SK-N-SH (cell line): Measurements from ENCODE around the gene KRT17. TPM values are rescaled to one million over a fixed set of nuclear protein-coding genes. Genes with fewer than 3 reads are reported as not detected.

Experiments
- CTCF ChIA-PET: fragments of 300-600, 350-600 bp; formaldehyde crosslinking; extraction: SDS; loops from one replicate; lab custom pipeline; 2021; lab: Yijun Ruan, JAX
- POLR2A ChIA-PET: fragments of 350-600 bp; sonication (Branson Sonifier 250); formaldehyde crosslinking; extraction: SDS; loops from one replicate; lab custom pipeline; 2020; ENCODE audit warnings: antibody characterized with exemption, inconsistent platforms; lab: Yijun Ruan, JAX
- DNase-seq: peaks from one replicate; pipeline ENCODE4 v3.0.0; 2012
- H2AFZ ChIP-seq: fragments of 200-600 bp; sonication (generic); 2 replicates; pipeline ENCODE4 v1.8.1; 2016; ENCODE audit warnings: antibody characterized with exemption, mild to moderate bottlenecking, low read depth
- H3F3A ChIP-seq: fragments of 200-600 bp; sonication (generic); replicated peaks from 2 replicates; pipeline ENCODE3; 2016; ENCODE audit warnings: antibody characterized with exemption, mild to moderate bottlenecking; ENCODE audit not compliant: insufficient read depth
- H3K27ac ChIP-seq, 2 experiments: fragments of 200-500 bp in 1 of 2; fragments of 200-600 bp in 1 of 2; sonication (Bioruptor generic) in 1 of 2; sonication (generic), shearing (Covaris generic) in 1 of 2; 2 replicates each; pipeline versions ENCODE4 v1.5.1 to v1.6.1; 2014 to 2016; ENCODE audit warnings: low read depth in 2 of 2, inconsistent platforms in 1 of 2, low read length in 1 of 2, mild to moderate bottlenecking in 1 of 2, mixed read lengths in 1 of 2
- H3K27me3 ChIP-seq: fragments of 200-600 bp; sonication (generic), shearing (Covaris generic); 2 replicates; pipeline ENCODE4 v1.6.1; 2016; ENCODE audit warnings: mixed run types; ENCODE audit not compliant: insufficient read depth
- H3K36me3 ChIP-seq, 2 experiments: fragments of 200-500 bp in 1 of 2; fragments of 200-600 bp in 1 of 2; sonication (Bioruptor generic) in 1 of 2; sonication (generic) in 1 of 2; replicated peaks in 1 of 2; 2 replicates each; pipeline versions ENCODE3 to v1.5.1; 2014 to 2016; ENCODE audit warnings: low read length in 1 of 2, mild to moderate bottlenecking in 1 of 2; ENCODE audit not compliant: insufficient read depth in 2 of 2, control insufficient read depth in 1 of 2
- H3K4me1 ChIP-seq, 2 experiments: fragments of 200-500 bp in 1 of 2; fragments of 200-600 bp in 1 of 2; sonication (Bioruptor generic) in 1 of 2; sonication (generic), shearing (Covaris generic) in 1 of 2; 2 replicates each; pipeline versions ENCODE4 v1.5.1 to v1.6.1; 2014 to 2016; ENCODE audit warnings: low read depth in 1 of 2, low read length in 1 of 2, mixed run types in 1 of 2; ENCODE audit not compliant: insufficient read depth in 2 of 2, control insufficient read depth in 1 of 2
- H3K4me2 ChIP-seq: fragments of 200-600 bp; sonication (generic), shearing (Covaris generic); 2 replicates; pipeline ENCODE4 v1.6.1; 2017; ENCODE audit warnings: mixed run types
- H3K4me3 ChIP-seq, 2 experiments: fragments of 200-500 bp in 1 of 2; fragments of 200-600 bp in 1 of 2; sonication (Bioruptor generic) in 1 of 2; sonication (generic), shearing (Covaris generic) in 1 of 2; 2 replicates each; pipeline versions ENCODE4 v1.5.1 to v1.8.1; 2014 to 2016; ENCODE audit warnings: low read depth in 2 of 2, inconsistent platforms in 1 of 2, low read length in 1 of 2, mild to moderate bottlenecking in 1 of 2, mixed read lengths in 1 of 2, moderate library complexity in 1 of 2
- H3K79me2 ChIP-seq: fragments of 200-600 bp; sonication (generic); 2 replicates; pipeline ENCODE4 v1.8.1; 2017; ENCODE audit warnings: mild to moderate bottlenecking; ENCODE audit not compliant: insufficient read depth
- H3K9ac ChIP-seq: fragments of 200-600 bp; sonication (generic); 2 replicates; pipeline ENCODE4 v1.6.1; 2017; ENCODE audit warnings: mixed run types
- H3K9me2 ChIP-seq: fragments of 200-600 bp; sonication (generic); 2 replicates; pipeline ENCODE4 v1.6.1; 2017; ENCODE audit warnings: mixed run types
- H3K9me3 ChIP-seq: fragments of 200-600 bp; sonication (generic); 2 replicates; pipeline ENCODE4 v1.6.1; 2017; ENCODE audit warnings: mixed run types, mild to moderate bottlenecking, moderate library complexity
- H4K20me1 ChIP-seq: fragments of 200-600 bp; sonication (generic); 2 replicates; pipeline ENCODE4 v1.6.1; 2017; ENCODE audit warnings: mild to moderate bottlenecking, mixed run types; ENCODE audit not compliant: insufficient read depth
- EP300 ChIP-seq, 2 experiments: IDR thresholded peaks; 2 replicates each; pipeline versions ENCODE4 v1.4.0 to v1.6.1; 2012; ENCODE audit warnings: borderline replicate concordance in 1 of 2, low read depth in 1 of 2, low read length in 1 of 2
- FOXM1 ChIP-seq: IDR thresholded peaks from 2 replicates; pipeline ENCODE4 v1.4.0; 2012; ENCODE audit warnings: low read depth, mild to moderate bottlenecking
- MEF2A ChIP-seq: IDR thresholded peaks from 2 replicates; pipeline ENCODE4 v1.4.0; 2012; ENCODE audit warnings: low read depth, borderline replicate concordance
- NFIC ChIP-seq: IDR thresholded peaks from 2 replicates; pipeline ENCODE4 v1.4.0; 2012; ENCODE audit warnings: borderline replicate concordance
- NRF1 ChIP-seq: IDR thresholded peaks from 2 replicates; pipeline ENCODE4 v1.6.1; 2012; ENCODE audit warnings: low read depth, mild to moderate bottlenecking, low read length
- RCOR1 ChIP-seq: fragments of 150-350 bp; IDR thresholded peaks from 2 replicates; pipeline ENCODE4 v1.6.1; 2017; ENCODE audit warnings: antibody characterized with exemption, low read length
- RFX5 ChIP-seq: IDR thresholded peaks from 2 replicates; pipeline ENCODE4 v1.6.1; 2012; ENCODE audit warnings: mild to moderate bottlenecking, improper control_type of control experiment, low read length
- RXRA ChIP-seq: IDR thresholded peaks from 2 replicates; pipeline ENCODE4 v1.4.0; 2012; ENCODE audit warnings: low read depth, mild to moderate bottlenecking, borderline replicate concordance
- TAF1 ChIP-seq: IDR thresholded peaks from 2 replicates; pipeline ENCODE4 v1.6.1; 2012; ENCODE audit warnings: low read depth, mild to moderate bottlenecking, low read length, moderate library complexity, borderline replicate concordance
- TEAD4 ChIP-seq: IDR thresholded peaks from 2 replicates; pipeline ENCODE4 v1.4.0; 2012; ENCODE audit warnings: mild to moderate bottlenecking, borderline replicate concordance; ENCODE audit not compliant: insufficient read depth
- YY1 ChIP-seq: IDR thresholded peaks from 2 replicates; pipeline ENCODE4 v1.4.0; 2012; ENCODE audit warnings: low read depth, mild to moderate bottlenecking
- WGBS: methylation state at CpG from one replicate; pipeline ENCODE4 v1.1.6; 2017; ENCODE audit warnings: low lambda C conversion rate; 5-methylcytosine and 5-hydroxymethylcytosine counted together
- polyA plus RNA-seq, 3 experiments: library from polyadenylated mRNA; depleted of rRNA; stranded (reverse); fragments of >200 nt; gene quantifications; 2 replicates each; pipeline ENCODE4 v1.2.3, GENCODE V29; 2012
- TF ChIP-seq, protein P1 (sequence below): IDR thresholded peaks from 2 replicates; pipeline ENCODE4 v1.4.0; 2012; ENCODE audit warnings: low read depth
- TF ChIP-seq, protein P2 (sequence below): IDR thresholded peaks from 2 replicates; pipeline ENCODE4 v1.4.0; 2012; ENCODE audit warnings: low read depth, borderline replicate concordance
- TF ChIP-seq, protein P3 (sequence below): fragments of 200-600 bp; sonication (generic); IDR thresholded peaks from 2 replicates; pipeline ENCODE4 v1.6.1; 2017; ENCODE audit warnings: antibody characterized with exemption, mild to moderate bottlenecking, moderate library complexity
- TF ChIP-seq, protein P4 (sequence below): IDR thresholded peaks from 2 replicates; pipeline ENCODE4 v1.6.1; 2012; ENCODE audit warnings: mild to moderate bottlenecking, low read depth, low read length, moderate library complexity

Gene KRT17
- polyA plus RNA-seq, 1 of the 3 experiments (the other 2 are of a cell fraction), result 0.39 TPM

DNA sequence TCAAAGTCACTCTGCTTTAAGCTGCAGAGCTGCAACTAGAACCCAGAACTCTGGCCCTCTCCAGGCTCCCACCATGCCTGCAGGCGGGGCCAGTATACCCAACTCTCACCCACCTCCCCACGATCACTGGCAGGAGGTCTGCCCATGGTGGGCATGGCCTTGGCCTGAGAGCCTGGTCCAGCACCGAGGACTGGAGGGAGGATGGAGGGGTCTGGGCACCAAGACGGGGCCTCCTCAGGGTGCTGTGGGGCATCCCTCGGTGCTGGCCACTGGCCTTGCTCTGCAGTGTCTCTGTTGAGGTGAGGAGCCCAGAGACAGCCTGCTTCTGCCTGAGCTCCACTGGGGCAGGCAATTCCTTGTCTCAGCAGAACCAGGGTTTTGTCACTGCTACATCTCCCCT is 10.3 kb downstream of the KRT17 start:
- Histone ChIP-seq H3K27ac (no peak overlapping the region), H2AFZ (no peak overlapping the region), H3K9me2 (no peaks in the 10 kb centered on the region), H3K79me2 (no peaks in the 10 kb centered on the region), H3F3A (no peaks in the 10 kb centered on the region), H3K4me3 (no peak overlapping the region), H3K9me3 (no peaks in the 10 kb centered on the region), H3K4me1 (peaks cover 0 to 6% of the 10 kb centered on the region in 2 experiments; a peak in 1 of 4 replicates), H3K27me3 (peaks cover 20% of the 10 kb centered on the region; the same call in 1 of the 2 replicates), H4K20me1 (no peaks in the 10 kb centered on the region), H3K36me3 (no peaks in the 10 kb centered on the region), H3K9ac (no peak overlapping the region), H3K4me2 (no peak overlapping the region)
- TF ChIP-seq, protein P1, sequence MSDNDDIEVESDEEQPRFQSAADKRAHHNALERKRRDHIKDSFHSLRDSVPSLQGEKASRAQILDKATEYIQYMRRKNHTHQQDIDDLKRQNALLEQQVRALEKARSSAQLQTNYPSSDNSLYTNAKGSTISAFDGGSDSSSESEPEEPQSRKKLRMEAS, result no peak
- no peak for TF ChIP-seq FOXM1
- TF ChIP-seq NFIC, result no peak
- no peak for TF ChIP-seq TAF1
- TF ChIP-seq RFX5, result no peak
- TF ChIP-seq, protein P2, sequence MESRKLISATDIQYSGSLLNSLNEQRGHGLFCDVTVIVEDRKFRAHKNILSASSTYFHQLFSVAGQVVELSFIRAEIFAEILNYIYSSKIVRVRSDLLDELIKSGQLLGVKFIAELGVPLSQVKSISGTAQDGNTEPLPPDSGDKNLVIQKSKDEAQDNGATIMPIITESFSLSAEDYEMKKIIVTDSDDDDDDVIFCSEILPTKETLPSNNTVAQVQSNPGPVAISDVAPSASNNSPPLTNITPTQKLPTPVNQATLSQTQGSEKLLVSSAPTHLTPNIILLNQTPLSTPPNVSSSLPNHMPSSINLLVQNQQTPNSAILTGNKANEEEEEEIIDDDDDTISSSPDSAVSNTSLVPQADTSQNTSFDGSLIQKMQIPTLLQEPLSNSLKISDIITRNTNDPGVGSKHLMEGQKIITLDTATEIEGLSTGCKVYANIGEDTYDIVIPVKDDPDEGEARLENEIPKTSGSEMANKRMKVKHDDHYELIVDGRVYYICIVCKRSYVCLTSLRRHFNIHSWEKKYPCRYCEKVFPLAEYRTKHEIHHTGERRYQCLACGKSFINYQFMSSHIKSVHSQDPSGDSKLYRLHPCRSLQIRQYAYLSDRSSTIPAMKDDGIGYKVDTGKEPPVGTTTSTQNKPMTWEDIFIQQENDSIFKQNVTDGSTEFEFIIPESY, result no peak
- TF ChIP-seq EP300 (IDR thresholded peaks at IDR 0.05; ENCODE audit: borderline replicate concordance in 1 of 2, low read depth in 1 of 2, low read length in 1 of 2), result no peak
- TF ChIP-seq NRF1, result no peak
- ChIA-PET POLR2A (no interaction called here), CTCF (no interaction called here)
- DNase-seq, result no peak
- no CpG with 5 or more reads among the region's 5 CpGs for WGBS

DNA sequence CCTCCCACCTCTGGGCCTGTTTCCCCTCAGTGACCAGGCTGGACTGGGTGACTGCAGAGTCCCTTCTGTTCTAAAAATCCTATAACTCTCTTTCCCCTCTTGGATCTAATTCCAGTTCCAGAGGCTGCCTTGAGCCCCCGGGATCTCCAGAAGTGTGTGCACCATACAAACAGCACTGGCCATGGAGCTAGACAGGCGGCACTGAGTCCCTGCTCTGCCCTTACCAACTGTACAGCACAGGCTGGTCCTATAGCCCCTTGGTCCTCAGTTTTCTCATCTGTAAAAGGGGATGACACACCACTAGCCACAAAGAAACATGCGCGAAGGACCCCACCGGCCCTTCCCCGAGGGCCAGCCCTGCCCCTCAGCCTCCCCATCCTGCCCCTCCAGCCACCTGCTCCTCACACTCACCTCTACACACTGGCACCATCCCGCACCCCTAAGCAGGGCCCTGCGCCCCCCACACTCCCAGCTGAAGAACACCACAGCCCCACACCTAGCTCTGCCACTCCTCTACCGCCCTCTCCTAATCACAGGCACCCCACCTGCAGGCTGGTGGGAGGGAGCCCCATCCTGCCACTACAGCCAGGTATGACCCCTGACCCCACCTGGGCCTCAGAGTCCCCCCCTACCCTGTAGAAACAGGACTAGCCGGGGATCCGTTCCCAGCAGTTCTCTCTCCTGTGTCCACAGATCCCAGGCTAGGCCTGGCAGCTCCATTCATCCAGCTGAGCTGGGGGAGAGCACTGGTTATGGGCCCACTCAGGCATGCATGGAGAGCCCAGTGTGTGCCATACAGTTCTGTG is 10.9 kb downstream of the KRT17 start:
- no peak for DNase-seq
- ChIA-PET POLR2A (no interaction called here), CTCF (no interaction called here)
- Histone ChIP-seq H4K20me1 (no peaks in the 10 kb centered on the region), H3K9me2 (no peaks in the 10 kb centered on the region), H3K36me3 (no peaks in the 10 kb centered on the region), H3K4me2 (no peak overlapping the region), H3K4me1 (peaks cover 0 to 6% of the 10 kb centered on the region in 2 experiments; a peak in 1 of 4 replicates), H3F3A (no peaks in the 10 kb centered on the region), H3K9me3 (no peaks in the 10 kb centered on the region), H3K27ac (no peak overlapping the region), H3K27me3 (peaks cover 20% of the 10 kb centered on the region; the same call in 1 of the 2 replicates), H2AFZ (no peak overlapping the region), H3K79me2 (no peaks in the 10 kb centered on the region), H3K9ac (no peak overlapping the region), H3K4me3 (no peak overlapping the region)
- WGBS, result 45% methylated on average over 10 of the region's 11 CpGs
- TF ChIP-seq, protein P3, sequence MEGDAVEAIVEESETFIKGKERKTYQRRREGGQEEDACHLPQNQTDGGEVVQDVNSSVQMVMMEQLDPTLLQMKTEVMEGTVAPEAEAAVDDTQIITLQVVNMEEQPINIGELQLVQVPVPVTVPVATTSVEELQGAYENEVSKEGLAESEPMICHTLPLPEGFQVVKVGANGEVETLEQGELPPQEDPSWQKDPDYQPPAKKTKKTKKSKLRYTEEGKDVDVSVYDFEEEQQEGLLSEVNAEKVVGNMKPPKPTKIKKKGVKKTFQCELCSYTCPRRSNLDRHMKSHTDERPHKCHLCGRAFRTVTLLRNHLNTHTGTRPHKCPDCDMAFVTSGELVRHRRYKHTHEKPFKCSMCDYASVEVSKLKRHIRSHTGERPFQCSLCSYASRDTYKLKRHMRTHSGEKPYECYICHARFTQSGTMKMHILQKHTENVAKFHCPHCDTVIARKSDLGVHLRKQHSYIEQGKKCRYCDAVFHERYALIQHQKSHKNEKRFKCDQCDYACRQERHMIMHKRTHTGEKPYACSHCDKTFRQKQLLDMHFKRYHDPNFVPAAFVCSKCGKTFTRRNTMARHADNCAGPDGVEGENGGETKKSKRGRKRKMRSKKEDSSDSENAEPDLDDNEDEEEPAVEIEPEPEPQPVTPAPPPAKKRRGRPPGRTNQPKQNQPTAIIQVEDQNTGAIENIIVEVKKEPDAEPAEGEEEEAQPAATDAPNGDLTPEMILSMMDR, result no peak
- TF ChIP-seq RCOR1 (no peak), MEF2A (no peak), YY1 (no peak), FOXM1 (no peak), RXRA (no peak), TEAD4 (no peak)
- TF ChIP-seq, protein P4, sequence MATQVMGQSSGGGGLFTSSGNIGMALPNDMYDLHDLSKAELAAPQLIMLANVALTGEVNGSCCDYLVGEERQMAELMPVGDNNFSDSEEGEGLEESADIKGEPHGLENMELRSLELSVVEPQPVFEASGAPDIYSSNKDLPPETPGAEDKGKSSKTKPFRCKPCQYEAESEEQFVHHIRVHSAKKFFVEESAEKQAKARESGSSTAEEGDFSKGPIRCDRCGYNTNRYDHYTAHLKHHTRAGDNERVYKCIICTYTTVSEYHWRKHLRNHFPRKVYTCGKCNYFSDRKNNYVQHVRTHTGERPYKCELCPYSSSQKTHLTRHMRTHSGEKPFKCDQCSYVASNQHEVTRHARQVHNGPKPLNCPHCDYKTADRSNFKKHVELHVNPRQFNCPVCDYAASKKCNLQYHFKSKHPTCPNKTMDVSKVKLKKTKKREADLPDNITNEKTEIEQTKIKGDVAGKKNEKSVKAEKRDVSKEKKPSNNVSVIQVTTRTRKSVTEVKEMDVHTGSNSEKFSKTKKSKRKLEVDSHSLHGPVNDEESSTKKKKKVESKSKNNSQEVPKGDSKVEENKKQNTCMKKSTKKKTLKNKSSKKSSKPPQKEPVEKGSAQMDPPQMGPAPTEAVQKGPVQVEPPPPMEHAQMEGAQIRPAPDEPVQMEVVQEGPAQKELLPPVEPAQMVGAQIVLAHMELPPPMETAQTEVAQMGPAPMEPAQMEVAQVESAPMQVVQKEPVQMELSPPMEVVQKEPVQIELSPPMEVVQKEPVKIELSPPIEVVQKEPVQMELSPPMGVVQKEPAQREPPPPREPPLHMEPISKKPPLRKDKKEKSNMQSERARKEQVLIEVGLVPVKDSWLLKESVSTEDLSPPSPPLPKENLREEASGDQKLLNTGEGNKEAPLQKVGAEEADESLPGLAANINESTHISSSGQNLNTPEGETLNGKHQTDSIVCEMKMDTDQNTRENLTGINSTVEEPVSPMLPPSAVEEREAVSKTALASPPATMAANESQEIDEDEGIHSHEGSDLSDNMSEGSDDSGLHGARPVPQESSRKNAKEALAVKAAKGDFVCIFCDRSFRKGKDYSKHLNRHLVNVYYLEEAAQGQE, result no peak
- TF ChIP-seq, protein P2, result no peak
- TF ChIP-seq, protein P1, result no peak
